Nephron progenitor cell (in vitro differentiated cells): Measurements from ENCODE around the gene BMP2.

Experiments
- DNase-seq: peaks from one replicate; pipeline ENCODE4 v3.0.0; 2021
- H3K27ac Mint-ChIP-seq: 2 replicates; pipeline ENCODE4 v1.8.0; 2021; ENCODE audit warnings: mild to moderate bottlenecking, moderate library complexity, mixed read lengths
- H3K27me3 Mint-ChIP-seq: 2 replicates; pipeline ENCODE4 v1.8.0; 2021; ENCODE audit warnings: mild to moderate bottlenecking, low read depth, mixed read lengths; ENCODE audit not compliant: poor library complexity
- H3K36me3 Mint-ChIP-seq: 2 replicates; pipeline ENCODE4 v1.8.0; 2021; ENCODE audit warnings: low read depth, mixed read lengths
- H3K4me1 Mint-ChIP-seq: 2 replicates; pipeline ENCODE4 v1.8.0; 2021; ENCODE audit warnings: mixed read lengths
- H3K4me3 Mint-ChIP-seq: 2 replicates; pipeline ENCODE4 v1.8.0; 2021; ENCODE audit warnings: mild to moderate bottlenecking, moderate library complexity, mixed read lengths
- H3K9me3 Mint-ChIP-seq: 2 replicates; pipeline ENCODE4 v1.8.0; 2021; ENCODE audit warnings: mild to moderate bottlenecking, moderate library complexity, mixed read lengths
- TF ChIP-seq, protein P1 (sequence below): fragments of 200-600 bp; sonication (generic); IDR thresholded peaks from 2 replicates; pipeline ENCODE4 v1.5.0; 2021; ENCODE audit warnings: antibody characterized with exemption

BMP2 gene

GRCh38 chr20:6732001-6732447, 35.5 kb upstream of the BMP2 start:
- Mint-ChIP-seq H3K27me3 (peaks cover 3% of the 10 kb centered on the region), H3K4me1 (no peaks in the 10 kb centered on the region), H3K4me3 (no peak overlapping the region), H3K27ac (no peak overlapping the region), H3K36me3 (no peaks in the 10 kb centered on the region), H3K9me3 (peaks cover 12% of the 10 kb centered on the region)
- TF ChIP-seq, protein P1, sequence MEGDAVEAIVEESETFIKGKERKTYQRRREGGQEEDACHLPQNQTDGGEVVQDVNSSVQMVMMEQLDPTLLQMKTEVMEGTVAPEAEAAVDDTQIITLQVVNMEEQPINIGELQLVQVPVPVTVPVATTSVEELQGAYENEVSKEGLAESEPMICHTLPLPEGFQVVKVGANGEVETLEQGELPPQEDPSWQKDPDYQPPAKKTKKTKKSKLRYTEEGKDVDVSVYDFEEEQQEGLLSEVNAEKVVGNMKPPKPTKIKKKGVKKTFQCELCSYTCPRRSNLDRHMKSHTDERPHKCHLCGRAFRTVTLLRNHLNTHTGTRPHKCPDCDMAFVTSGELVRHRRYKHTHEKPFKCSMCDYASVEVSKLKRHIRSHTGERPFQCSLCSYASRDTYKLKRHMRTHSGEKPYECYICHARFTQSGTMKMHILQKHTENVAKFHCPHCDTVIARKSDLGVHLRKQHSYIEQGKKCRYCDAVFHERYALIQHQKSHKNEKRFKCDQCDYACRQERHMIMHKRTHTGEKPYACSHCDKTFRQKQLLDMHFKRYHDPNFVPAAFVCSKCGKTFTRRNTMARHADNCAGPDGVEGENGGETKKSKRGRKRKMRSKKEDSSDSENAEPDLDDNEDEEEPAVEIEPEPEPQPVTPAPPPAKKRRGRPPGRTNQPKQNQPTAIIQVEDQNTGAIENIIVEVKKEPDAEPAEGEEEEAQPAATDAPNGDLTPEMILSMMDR: no peak
- DNase-seq: no peak

DNA sequence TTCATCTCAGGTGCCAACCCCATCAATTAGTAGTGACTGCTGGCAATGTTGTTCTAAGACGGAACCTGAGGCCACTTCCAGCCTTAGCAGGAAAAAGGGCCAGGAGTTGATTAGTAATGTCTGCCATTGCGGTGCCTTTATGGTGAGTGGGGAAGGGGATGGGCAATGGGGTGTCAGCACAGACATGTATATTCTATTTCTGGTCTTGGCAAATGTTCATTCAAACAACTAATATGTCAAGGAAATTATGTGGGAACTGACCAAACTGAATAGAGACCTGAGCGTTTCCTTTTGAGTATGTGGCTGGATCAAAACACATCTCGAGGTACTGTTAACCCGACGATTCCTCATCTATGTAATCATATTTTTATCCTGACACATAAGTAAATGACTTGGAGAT, 34.6 kb upstream of the BMP2 start:
- H3K27ac Mint-ChIP-seq: no peak overlapping the region
- H3K4me3 Mint-ChIP-seq: no peak overlapping the region
- H3K9me3 Mint-ChIP-seq: peaks cover 12% of the 10 kb centered on the region
- TF ChIP-seq, protein P1: no peak
- peaks cover 3% of the 10 kb centered on the region for H3K27me3 Mint-ChIP-seq
- H3K4me1 Mint-ChIP-seq: no peaks in the 10 kb centered on the region
- H3K36me3 Mint-ChIP-seq: no peaks in the 10 kb centered on the region
- DNase-seq: no peak

- Mint-ChIP-seq H3K27me3 (peaks cover under 1% of the 10 kb centered on the region), H3K9me3 (peaks cover 12% of the 10 kb centered on the region), H3K4me1 (no peaks in the 10 kb centered on the region), H3K4me3 (no peak overlapping the region), H3K27ac (no peak overlapping the region), H3K36me3 (no peaks in the 10 kb centered on the region)
- TF ChIP-seq, protein P1: no peak
- DNase-seq: no peak
Observed at GRCh38 chr20:6733965-6734364, 33.5 kb upstream of the BMP2 start.

DNA sequence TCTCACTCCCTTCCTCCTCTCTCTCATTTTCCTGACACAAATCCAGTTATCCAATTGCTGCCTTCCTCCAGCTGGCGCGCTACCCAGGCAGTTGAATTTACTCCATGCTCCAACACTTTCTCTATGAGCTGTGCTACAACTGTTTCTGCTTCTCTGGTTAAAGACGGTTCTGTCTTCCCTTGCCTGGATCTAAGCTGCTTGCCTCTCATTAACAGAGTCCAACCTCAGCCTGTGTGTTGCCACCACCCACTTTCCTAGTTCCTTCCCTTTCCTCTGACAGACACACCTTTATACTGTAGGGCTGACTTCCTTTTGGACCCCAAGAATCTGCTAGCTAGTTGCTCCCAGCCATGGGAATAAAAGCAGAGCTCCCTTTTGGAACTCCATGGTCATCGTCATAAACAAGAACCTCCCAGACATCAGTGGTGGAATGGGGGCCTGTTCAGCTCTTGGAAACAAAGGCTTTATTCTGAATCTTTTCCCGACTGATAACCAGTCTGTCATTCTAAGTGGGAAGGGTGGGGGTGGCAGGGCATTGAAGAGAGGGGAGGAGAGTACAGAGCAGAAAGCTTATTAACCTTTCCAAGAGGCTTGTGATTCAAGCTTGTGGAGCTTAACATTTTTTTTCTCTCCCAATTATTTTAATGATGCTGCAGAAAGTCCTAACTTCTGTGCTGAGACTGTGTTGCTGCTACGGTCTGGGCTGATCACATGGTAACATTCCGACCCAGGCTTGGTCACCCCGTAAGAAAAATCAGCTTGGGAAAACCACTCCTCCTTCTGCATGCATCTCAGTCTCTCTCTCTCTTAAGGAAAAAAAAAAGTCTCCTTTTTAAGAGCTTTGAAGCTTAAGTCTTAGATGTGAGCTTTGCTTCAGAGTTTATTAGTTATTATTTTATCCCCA, 31.3 kb upstream of the BMP2 start:
- H3K9me3 Mint-ChIP-seq: peaks cover 12% of the 10 kb centered on the region
- H3K27ac Mint-ChIP-seq: peak overlapping the region; percentile 1
- TF ChIP-seq, protein P1: no peak
- no peaks in the 10 kb centered on the region for H3K36me3 Mint-ChIP-seq
- DNase-seq: no peak
- H3K27me3 Mint-ChIP-seq: no peaks in the 10 kb centered on the region
- H3K4me1 Mint-ChIP-seq: no peaks in the 10 kb centered on the region
- H3K4me3 Mint-ChIP-seq: no peak overlapping the region

DNA sequence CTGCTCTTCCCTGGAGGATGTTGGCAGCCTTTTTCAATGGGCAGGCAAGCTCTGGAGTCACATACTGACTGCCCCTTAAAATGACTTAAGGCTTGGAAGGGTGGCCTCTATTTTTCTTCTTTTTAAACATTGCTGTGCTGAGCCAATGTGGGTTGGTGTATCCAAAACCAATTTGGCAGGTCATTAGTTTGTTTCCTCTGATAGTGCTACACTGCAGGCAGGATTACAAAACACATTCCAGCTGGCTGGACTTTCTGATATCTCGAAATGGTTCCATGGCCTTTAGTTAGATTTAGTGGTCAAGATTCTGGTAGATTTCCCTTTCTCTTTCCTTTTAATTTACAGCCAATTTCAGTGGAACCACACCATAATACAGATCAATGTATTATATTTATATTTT, 28.1 kb upstream of the BMP2 start:
- H3K36me3 Mint-ChIP-seq: no peaks in the 10 kb centered on the region
- no peaks in the 10 kb centered on the region for H3K4me1 Mint-ChIP-seq
- DNase-seq: no peak

More for the DNA sequence above, 28.1 kb upstream of the BMP2 start:
- H3K4me3 Mint-ChIP-seq: no peak overlapping the region
- H3K27ac Mint-ChIP-seq: no peak overlapping the region
- H3K9me3 Mint-ChIP-seq: peaks cover 11% of the 10 kb centered on the region
- H3K27me3 Mint-ChIP-seq: no peaks in the 10 kb centered on the region
- TF ChIP-seq, protein P1: no peak
